Activated T-helper 2 cell treated with anti-CD3 and anti-CD28 coated beads, Interferon-gamma antibody, Interleukin-2, Interleukin-4, amounts not matched to agents 10 μg/mL and 5 μg/mL and 100 μg/mL, durations not matched to agents 14 hours and 24 hours and 36 hours (primary cell): ENCODE measurements around the gene SLC35G6. TPM values are rescaled to one million over a fixed set of nuclear protein-coding genes. Genes with fewer than 3 reads are reported as not detected.
"Not testable (repeated sequence)": the region's sequence is repeated elsewhere in the genome, so short reads cannot be mapped to it uniquely, and the experiment has no call there.

Source experiments
- DNase-seq: peaks from one replicate; pipeline ENCODE4 v3.0.0; 2021; ENCODE audit warnings: low spot score
- H3K27ac Mint-ChIP-seq: one replicate; pipeline ENCODE4 v1.8.0; 2021; ENCODE audit warnings: mixed read lengths
- H3K27me3 Mint-ChIP-seq: one replicate; pipeline ENCODE4 v1.8.0; 2021; ENCODE audit warnings: low read depth, mixed read lengths
- H3K36me3 Mint-ChIP-seq: one replicate; pipeline ENCODE4 v1.8.0; 2021; ENCODE audit warnings: low read depth, mixed read lengths
- H3K4me1 Mint-ChIP-seq: one replicate; pipeline ENCODE4 v1.8.0; 2021; ENCODE audit warnings: low read depth, mixed read lengths
- H3K4me3 Mint-ChIP-seq: one replicate; pipeline ENCODE4 v1.8.0; 2021; ENCODE audit warnings: low read depth, mild to moderate bottlenecking, moderate library complexity, mixed read lengths
- H3K9me3 Mint-ChIP-seq: one replicate; pipeline ENCODE4 v1.8.0; 2021; ENCODE audit warnings: mixed read lengths
- intact Hi-C: fragments of 100-400 bp; cut with micrococcal nuclease; formaldehyde crosslinking; loops from one replicate; pipeline ENCODE4 v1.15.1; 2023
- total RNA-seq: library from RNA; stranded (reverse); gene quantifications from 2 replicates; pipeline ENCODE4 v1.2.3, GENCODE V29; 2022

The SLC35G6 gene
- total RNA-seq, 1 donor from 2014 or later = not detected

DNA sequence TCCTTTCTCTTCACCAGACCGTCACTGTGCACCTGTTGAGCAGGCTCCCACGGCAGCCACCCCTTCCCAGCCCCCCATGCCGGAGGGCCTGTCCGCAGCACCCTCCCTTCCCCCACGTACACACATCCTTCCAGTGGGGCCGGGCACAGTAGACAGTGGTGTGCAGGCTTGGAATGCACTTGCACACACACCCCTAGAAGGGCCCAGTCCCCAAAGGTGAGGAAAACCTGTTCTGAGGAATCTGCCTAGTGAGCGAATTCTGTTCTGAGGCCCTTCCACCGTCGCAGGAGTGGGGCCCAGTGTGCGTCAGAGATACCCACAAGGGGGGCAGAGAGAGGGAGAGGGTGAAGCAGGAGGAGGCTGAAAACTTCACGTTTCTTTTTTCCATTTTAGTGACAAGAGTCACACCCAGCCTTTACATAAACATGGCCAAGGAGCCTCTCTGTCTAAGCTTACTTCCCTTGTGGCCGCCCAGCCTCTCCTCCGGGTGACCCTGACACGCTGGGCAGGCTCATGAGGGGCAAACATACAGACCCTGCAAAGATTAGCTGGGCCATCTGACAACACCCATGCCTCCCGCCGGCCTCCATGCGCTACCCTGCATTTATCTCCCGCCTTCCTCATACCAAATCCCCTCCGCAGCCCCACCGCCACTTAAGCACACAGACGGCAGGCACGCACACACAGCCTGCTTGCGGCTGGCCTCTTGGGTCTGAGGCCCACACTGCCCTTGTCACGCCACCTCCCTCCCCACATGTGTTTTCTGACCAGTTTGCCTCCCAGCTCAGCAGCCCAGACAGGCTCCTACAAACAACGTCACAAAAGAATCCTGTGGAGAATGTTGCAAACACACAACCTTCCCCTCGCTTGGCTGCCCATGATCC, 3.6 kb upstream of the SLC35G6 start:
- no peak for DNase-seq
- Mint-ChIP-seq H3K27ac (peak overlapping the region; percentile 64), H3K36me3 (peaks cover 4% of the 10 kb centered on the region), H3K27me3 (no peaks in the 10 kb centered on the region), H3K4me1 (peaks cover 41% of the 10 kb centered on the region), H3K9me3 (no peaks in the 10 kb centered on the region), H3K4me3 (peak overlapping the region; percentile 92)
- intact Hi-C loops = no loop called here

GRCh38 chr17:7478276-7479212, 2.7 kb upstream of the SLC35G6 start:
- Mint-ChIP-seq H3K4me1 (peaks cover 45% of the 10 kb centered on the region), H3K36me3 (peaks cover 4% of the 10 kb centered on the region), H3K9me3 (no peaks in the 10 kb centered on the region), H3K27ac (peak overlapping the region; percentile 56), H3K4me3 (peak overlapping the region; percentile 92), H3K27me3 (no peaks in the 10 kb centered on the region)
- DNase-seq = peak; percentile 44
- intact Hi-C loops = no loop called here

DNA sequence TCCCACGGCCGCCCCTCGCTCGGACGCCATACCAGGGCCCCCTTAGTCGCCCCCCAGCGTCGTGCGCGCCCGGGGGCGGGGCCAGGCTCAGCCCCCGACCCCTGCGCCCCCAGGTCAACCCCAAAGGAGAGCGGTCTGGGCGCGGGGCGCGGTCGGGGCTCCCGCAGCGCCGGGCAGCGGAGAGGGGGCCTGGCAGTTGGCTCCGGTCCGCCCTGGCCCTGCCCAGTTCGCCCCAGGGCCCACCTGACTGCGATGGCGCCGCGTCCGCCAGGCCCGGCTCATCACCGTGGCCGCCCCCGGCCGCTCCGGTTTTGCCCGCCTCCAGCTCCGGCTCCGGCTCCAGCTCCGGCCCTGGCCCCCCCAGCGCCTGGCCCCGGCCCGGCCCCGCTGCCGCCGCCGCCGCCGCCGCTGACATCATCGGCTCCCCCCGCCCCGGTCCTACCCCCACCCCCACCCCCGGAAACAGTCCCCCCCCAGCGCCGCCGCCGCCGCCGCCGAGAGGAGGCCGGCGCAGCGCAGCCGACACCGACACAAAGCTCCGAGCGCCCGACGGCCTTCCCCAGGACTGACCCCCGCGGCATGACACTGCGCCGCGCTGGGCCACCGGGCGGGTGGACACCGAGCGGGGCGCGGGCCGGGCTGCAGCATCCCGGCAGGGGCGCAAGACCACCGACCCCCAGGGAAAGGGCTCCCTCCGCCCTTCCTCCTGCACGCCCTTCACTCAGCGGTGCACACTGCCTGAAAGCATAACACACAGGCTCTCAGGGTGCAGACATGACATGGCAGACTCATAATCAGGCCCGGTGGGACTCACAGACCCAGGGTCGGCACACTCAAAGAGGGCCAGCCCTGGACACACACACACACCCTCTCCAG, 1.8 kb upstream of the SLC35G6 start, which contains the start of gene ZBTB4:
Gene ZBTB4, minus strand, starts transcription at position 419 of the 876 bp plus-strand sequence. CDS start 12,830 bp downstream, outside the sequence.
- Mint-ChIP-seq H3K9me3 (no peaks in the 10 kb centered on the region), H3K4me3 (peak within 1 kb of the TSS; percentile 92), H3K27me3 (no peaks in the 10 kb centered on the region), H3K36me3 (peaks cover 4% of the 10 kb centered on the region), H3K4me1 (peaks cover 47% of the 10 kb centered on the region), H3K27ac (peak within 1 kb of the TSS; percentile 76)
- intact Hi-C loops = loop anchor here (10.0 kb wide), 2 partner anchors 205 to 355 kb away; partner anchors contain the start of genes KDM6B, TP53 and WRAP53
- DNase-seq = peak; percentile 55

- Mint-ChIP-seq H3K36me3 (peaks cover 9% of the 10 kb centered on the region), H3K4me3 (peak overlapping the region; percentile 85), H3K27me3 (no peaks in the 10 kb centered on the region), H3K27ac (peak overlapping the region; percentile 76), H3K4me1 (peaks cover 49% of the 10 kb centered on the region), H3K9me3 (no peaks in the 10 kb centered on the region)
- intact Hi-C loops = loop anchor here (10.0 kb wide), 2 partner anchors 205 to 355 kb away; partner anchors contain the start of genes KDM6B, TP53 and WRAP53
- no peak for DNase-seq
These were observed 1.2 kb upstream of the SLC35G6 start for GRCh38 chr17:7480089-7480384.

GRCh38 chr17:7481842-7482741, 846 bp downstream of the SLC35G6 start:
- H3K9me3 Mint-ChIP-seq, DNase-seq, H3K27me3 Mint-ChIP-seq: not testable (repeated sequence)
- intact Hi-C loops = loop anchor here (10.0 kb wide), 2 partner anchors 203 to 353 kb away; partner anchors contain the start of genes KDM6B, TP53 and WRAP53
- Mint-ChIP-seq H3K27ac (peak overlapping the region; percentile 99), H3K4me1 (peaks cover 48% of the 10 kb centered on the region), H3K36me3 (peaks cover 23% of the 10 kb centered on the region), H3K4me3 (peak overlapping the region; percentile 98)

GRCh38 chr17:7482742-7483088, 1.5 kb downstream of the SLC35G6 start:
- peak overlapping the region; percentile 98 for H3K4me3 Mint-ChIP-seq
- peaks cover 29% of the 10 kb centered on the region for H3K36me3 Mint-ChIP-seq
- not testable (repeated sequence) for H3K27me3 Mint-ChIP-seq, H3K9me3 Mint-ChIP-seq, DNase-seq
- H3K27ac Mint-ChIP-seq = peak overlapping the region; percentile 99
- intact Hi-C loops = loop anchor here (1.0 to 10.0 kb wide), 3 partner anchors 202 to 352 kb away; partner anchors contain the start of genes ELP5, KDM6B, TP53 and WRAP53
- peaks cover 50% of the 10 kb centered on the region for H3K4me1 Mint-ChIP-seq

DNA sequence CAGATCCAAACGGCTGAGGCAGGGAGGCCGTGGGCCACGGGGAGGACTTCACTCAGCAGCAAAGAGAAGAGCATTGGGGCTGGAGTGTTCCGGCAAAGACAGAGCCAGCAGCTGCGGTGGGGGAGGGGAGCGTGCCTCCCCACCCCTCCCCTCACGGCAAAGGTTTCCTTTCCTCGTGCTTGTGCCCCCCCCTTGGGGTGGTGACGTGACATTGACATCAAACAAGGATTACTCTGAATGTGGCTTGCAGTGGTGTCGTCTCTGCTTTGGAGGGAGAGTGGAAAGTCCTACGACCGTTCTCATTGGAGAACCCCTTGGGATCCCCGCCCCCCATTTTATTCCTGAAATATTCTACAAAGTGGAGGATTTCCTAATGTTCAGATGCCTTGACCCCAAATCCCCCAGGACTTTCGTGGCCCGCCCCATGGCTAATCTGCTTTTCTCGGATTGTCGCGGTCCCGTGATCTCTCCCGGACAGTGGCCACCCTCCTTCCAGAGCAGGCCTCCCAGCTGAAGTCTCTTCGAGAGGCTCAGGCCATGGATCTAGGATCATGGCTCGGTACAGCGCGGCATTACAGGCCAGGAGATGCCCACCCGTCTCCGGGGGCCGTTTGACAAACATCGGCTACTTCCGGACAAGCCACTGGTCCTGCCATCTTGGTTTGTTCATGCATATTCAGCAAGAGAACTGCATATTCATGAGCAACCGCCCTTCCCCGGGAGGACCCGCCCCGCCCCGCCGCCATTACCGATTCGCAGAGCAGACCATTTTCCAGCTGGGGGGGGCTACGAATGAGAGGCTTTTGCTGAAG, 2.2 kb downstream of the SLC35G6 start:
- Mint-ChIP-seq H3K27ac (peak overlapping the region; percentile 99), H3K4me1 (peaks cover 44% of the 10 kb centered on the region)
- intact Hi-C loops = loop anchor here (1.0 to 10.0 kb wide), 9 partner anchors 28 to 351 kb away; partner anchors contain the start of genes ELP5, GPS2, KDM6B and SENP3

DNA sequence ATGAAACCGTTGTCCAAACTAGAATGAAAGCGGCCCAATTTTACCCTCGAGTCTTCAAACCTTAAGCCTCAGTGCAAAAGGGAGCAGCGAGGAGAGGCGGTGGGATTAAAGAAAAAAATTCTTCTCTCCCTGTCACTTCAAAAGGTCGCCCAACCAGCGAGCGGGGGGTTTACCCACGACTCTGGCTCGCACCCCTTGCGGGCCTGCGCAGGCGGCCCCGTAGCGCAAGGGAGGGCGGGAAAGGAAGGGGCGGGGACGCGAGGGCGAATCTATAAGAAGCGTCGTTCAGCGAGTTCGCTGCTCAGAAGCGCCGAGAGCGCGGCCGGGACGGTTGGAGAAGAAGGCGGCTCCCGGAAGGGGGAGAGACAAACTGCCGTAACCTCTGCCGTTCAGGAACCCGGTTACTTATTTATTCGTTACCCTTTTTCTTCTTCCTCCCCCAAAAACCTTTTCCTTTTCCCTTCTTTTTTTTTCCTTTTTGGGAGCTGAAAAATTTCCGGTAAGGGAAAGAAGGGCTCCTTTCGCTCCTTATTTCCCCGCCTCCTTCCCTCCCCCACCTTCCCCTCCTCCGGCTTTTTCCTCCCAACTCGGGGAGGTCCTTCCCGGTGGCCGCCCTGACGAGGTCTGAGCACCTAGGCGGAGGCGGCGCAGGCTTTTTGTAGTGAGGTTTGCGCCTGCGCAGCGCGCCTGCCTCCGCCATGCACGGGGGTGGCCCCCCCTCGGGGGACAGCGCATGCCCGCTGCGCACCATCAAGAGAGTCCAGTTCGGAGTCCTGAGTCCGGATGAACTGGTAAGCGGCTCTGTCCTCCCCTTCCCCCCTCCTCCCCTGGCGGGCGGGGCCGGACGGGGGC, 3.0 kb downstream of the SLC35G6 start, which contains the start of gene POLR2A:
Gene POLR2A, plus strand, starts transcription at position 300 of the 852 bp plus-strand sequence.
- Mint-ChIP-seq H3K9me3 (no peaks in the 10 kb centered on the region), H3K27me3 (no peaks in the 10 kb centered on the region), H3K4me1 (peaks cover 49% of the 10 kb centered on the region), H3K4me3 (peak within 1 kb of the TSS; percentile 98), H3K36me3 (peaks cover 40% of the 10 kb centered on the region), H3K27ac (peak within 1 kb of the TSS; percentile 99)
- peak; percentile 95 for DNase-seq
- intact Hi-C loops = loop anchor here (1.0 to 10.0 kb wide), 8 partner anchors 29 to 351 kb away; partner anchors contain the start of genes GPS2, KDM6B, SENP3 and TMEM102

More for the DNA sequence above, 2.2 kb downstream of the SLC35G6 start:
- Mint-ChIP-seq H3K4me3 (peak overlapping the region; percentile 98), H3K27me3 (no peaks in the 10 kb centered on the region), H3K36me3 (peaks cover 32% of the 10 kb centered on the region), H3K9me3 (no peaks in the 10 kb centered on the region)
- peak; percentile 90 for DNase-seq

- peaks cover 50% of the 10 kb centered on the region for H3K4me1 Mint-ChIP-seq
- intact Hi-C loops = loop anchor here (1.0 to 10.0 kb wide), 8 partner anchors 30 to 350 kb away; partner anchors contain the start of genes GPS2, KDM6B, SENP3 and TMEM102
- H3K4me3 Mint-ChIP-seq = peak overlapping the region; percentile 98
- no peaks in the 10 kb centered on the region for H3K27me3 Mint-ChIP-seq
- no peak for DNase-seq
- H3K27ac Mint-ChIP-seq = peak overlapping the region; percentile 99
- H3K36me3 Mint-ChIP-seq = peaks cover 44% of the 10 kb centered on the region
- no peaks in the 10 kb centered on the region for H3K9me3 Mint-ChIP-seq
These were observed 3.7 kb downstream of the SLC35G6 start for GRCh38 chr17:7484919-7485377.
